Activated T-helper 9 cell treated with anti-CD3 and anti-CD28 coated beads, Interleukin-2, amount 50 U/mL, for 16 hours (primary cell): ENCODE results near the gene PRKAG1.

Experiments
- DNase-seq: peaks from one replicate; pipeline ENCODE4 v3.0.0-alpha.2; 2020; ENCODE audit warnings: low read depth

PRKAG1 gene

GRCh38 chr12:49049566-49050224, 31.1 kb upstream of the PRKAG1 start:
- no peak for DNase-seq

- DNase-seq, result no peak
Measured at GRCh38 chr12:49048953-49049352, 30.4 kb upstream of the PRKAG1 start.

DNA sequence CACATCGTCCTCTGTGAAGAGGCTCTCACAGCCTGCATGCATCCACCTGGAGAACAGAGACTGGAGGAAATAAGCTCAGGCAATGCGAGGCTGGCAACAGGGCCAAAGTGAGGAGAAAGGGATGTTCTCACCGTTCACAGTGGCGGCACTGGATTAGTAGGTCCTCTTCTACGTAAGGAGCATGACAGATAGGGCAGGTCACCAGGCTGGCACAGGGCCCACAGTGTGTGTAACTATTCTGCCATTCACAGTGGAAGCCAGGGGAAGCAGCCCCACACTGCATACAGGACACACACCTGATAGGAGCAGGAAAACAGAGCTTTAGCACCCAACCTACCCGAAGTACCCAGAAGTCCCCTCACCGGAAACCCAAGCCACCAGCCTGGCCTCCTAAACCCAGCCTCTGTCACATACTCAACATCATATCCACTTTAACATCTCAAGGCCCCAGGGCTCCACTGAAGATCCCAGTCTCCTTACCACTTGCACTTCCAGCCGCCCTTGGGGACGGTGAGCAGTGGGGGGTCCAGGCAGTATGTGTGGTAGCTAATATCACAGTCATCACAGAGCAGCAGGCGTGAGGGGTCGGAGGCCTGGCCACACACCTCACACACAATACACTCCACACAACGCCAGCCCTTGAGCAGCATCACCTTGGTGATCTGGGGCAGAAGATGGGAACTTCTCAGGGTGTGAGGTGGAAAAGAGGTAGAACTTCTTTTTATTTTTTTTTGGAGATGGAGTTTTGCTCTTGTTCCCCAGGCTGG, 27.7 kb upstream of the PRKAG1 start:
- no peak for DNase-seq

DNA sequence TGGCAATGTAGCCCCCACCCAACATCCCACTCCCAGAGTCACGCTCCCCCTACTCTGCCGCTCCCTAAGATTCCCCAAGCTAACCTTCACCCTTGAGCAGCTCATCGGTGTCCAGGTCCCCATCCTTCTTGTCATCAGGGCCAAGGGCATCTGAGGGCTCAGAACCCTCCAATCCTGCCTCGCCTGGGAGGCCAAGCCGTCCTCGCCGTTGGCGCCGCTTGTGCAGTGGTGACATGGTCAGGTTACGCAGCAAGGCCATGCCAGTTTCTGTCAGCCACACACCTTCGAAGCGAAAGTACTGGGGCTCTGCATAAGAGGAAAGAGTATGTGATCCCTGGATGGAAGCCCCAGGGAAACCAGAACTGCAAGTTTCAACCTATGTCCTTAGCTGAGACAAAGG, 26.1 kb upstream of the PRKAG1 start:
- DNase-seq, result no peak

DNA sequence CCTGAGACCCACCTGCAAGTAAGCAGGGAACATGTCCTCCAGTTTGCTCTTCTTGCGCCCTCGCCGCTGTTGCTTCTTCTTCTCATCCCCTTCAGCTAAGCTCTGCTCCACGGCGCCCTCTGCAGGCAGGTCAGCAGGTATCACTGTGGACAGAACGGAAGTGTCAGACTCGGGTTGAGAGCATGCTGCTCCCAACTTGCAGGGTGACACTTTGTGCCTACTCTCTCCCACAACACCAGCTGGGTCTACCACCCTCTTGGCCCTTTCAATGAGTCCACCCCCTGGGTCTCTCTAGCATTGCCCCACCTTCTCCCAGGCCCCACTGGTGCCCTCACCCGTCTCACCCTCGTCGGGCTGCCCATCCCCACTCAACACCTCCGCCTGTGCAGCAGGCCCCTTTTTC, 25.3 kb upstream of the PRKAG1 start:
- DNase-seq, result peak; percentile 62

GRCh38 chr12:49043241-49043640, 24.7 kb upstream of the PRKAG1 start:
- DNase-seq, result no peak

- no peak for DNase-seq
Measured at GRCh38 chr12:49041881-49042484, 23.4 kb upstream of the PRKAG1 start.

- no peak for DNase-seq
Measured at GRCh38 chr12:49041036-49041880, 22.7 kb upstream of the PRKAG1 start.

DNA sequence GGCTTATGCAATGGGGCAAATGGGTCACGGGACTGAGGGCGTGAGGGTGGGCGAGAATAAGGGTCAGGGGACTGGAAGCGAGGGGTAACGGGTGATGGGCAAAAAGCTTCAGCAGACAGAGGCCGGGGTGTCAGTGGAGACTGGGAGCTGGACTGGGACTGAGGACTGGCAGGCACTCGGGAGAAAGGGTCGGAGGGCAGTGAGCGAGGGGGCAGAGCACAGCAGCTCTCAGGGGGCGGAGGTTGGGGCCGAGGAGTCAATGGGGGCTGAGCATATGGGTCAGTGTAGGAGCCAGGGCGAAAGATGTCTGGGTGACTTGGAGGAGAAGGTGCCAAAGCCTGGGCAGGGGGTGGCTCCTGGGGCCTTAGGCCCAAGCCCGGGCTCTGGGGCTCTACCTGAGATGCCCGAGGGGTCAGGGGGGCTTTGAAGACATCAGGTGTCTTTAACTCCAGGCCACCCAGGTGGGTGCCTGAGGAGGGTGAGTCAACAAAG, 21.8 kb upstream of the PRKAG1 start:
- DNase-seq, result no peak

DNA sequence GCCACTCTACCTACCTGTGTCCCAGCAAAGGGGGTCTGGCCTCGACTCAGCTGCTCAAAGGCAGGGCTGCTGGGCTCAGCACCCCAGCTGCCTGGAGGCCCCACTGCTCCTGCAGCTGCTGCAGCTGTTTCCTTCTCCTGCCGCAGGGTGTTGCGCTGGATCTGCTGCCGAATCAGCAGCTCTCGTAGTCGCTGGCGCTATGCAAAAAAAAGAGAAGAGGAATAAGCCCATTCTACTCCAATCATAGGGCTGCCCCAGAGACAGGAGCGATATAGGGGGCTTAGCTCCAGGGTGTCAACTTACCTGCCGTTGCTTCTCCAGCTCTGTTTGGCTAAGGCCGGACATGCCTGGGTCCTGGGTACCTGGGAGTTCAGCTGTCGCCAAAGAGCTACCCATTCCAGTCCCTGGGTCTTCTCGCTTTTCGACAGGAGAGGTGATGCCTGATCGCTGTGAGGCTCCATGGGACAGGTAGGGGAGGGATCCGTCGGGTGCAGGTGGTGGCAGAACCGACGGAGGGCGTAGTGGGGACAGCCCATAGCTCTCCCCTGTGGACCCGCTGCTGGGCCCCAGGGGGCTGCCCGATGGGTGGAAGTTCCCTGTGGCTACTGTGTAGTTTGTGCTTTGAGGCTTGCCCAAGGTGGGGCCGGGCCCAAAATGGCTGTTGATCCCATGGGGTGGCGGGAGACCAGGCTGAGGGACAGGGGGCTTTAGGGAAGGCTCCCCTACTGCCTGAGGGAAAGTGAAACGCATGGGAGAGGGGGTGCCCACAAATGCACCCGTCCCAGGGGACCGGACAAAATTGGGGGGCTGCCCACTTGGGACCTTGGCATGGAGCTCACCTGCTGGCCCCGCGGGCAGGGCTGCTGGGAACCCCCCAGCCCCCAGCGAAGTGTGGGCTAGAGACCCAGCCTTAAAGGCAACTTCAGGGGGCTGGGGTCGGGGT, 21.1 kb upstream of the PRKAG1 start:
- DNase-seq, result no peak

DNA sequence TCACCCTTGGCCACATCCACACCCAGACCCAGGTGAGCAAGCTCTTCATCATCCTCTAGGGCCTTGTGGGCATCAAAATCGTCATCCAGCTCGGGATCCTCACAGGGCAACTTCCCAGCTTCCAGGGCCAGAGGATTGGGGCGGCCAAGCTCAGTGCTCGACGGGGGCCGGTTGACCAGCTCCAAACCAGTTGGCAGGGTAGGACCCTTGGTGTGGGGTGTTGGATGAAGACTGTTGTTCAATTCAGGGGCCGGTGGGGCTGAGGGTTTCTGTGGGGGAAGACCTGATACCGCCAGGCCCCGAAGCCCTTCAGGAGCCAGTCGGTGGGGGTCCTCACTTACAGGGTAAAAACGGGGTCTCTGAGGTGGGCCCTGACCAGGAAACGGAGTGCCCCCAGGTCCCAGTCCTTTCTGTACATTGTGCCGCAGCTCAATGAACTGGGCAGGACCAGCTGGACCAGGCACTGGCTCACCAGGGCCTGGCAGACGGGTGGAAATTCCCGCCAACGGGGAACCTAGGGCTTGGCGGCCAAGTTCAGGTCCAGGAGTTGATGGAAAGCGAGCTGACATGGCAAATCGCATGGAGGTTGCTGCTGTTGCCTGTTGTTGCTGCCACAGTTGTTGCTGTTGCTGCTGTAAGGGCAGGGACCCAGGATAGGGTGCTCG, 19.8 kb upstream of the PRKAG1 start:
- DNase-seq, result no peak

DNA sequence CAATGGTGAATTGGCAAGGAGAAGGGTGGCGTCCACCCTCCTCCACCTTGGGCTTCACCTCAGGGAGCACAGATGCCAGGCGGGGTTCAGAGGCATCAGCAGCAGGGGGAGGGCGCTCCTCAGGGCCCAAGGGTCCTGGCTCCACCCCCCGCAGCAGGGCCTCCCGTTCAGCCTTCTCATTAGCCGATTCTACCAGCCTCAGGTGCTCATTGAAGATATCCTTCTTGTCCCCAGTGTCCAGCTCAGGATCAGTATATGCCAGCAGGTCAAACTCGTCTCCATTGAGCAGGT, 19.3 kb upstream of the PRKAG1 start:
- DNase-seq, result no peak

DNA sequence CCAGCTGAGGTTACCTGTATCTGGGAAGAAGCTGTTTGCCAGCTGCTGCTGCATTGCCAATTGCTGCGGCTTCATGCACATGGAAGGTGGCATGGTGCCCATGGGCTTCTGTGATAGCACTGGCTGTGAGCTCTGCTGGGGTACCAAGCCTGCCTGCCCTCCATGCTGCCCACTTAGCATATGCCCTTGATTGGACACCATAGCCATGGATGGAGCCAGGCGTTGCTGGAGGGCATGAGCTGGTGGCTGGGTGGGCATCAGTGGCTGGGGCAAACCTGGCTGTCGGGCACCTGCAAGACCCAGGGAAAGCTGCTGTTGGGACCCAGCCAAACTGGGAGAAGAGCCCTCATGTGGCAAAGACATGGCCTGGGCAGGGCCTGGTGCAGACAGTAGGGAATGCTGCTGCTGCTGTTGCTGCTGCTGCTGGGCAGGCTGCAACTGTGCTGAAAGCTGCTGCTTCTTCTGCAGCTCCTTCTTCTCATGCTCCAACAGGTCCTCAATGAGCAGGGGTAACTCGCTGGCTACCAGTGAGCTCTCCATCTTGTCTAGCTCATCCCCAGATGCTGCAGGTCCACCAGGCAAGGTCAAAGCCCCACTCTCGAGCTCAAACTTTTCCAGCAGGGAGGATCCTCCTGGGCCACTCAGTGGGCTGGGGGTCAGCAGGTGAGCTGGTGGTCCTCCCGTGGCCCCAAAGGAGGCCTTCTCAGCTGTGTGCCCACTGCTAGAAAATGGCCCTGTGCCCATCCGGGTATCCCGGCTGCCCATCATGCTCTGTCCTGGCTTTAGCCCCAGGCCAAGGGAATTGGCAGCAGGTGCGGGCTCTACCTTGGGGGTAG, 18.8 kb upstream of the PRKAG1 start:
- no peak for DNase-seq

GRCh38 chr12:49036029-49036428, 17.5 kb upstream of the PRKAG1 start:
- DNase-seq, result no peak

GRCh38 chr12:49034286-49034622, 15.7 kb upstream of the PRKAG1 start:
- DNase-seq, result no peak

DNA sequence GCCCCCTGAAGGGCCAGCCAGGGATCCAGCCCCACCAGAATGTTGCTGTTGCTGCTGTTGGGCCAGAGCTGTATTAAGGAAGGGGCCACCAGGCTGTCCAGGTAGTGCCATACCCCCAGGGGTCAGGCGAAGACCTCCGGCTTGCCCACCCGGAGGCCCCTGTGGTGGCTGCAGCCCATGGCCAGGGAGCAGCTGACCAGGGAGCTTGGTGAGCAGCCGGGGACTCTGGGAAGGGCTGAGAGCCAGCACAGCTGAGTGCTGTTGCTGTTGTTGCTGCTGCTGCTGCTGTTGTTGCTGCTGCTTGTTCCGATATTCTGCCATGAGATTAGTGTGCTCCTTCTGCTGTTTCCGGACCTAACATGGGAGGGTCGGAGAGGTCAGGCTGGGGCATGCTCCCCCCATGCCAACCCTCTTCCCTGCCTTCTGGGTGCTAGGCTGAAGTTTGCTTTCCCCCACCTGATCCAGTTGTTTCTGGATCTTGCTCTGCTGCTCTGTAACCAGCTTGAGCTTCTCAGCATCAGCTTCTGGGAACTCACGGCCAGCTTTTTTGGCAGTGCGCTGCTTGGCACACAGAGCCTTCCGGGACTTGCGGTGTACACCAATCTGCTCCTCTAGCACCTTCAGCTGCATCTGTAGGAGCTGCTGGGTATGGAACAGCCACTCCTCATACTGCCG, 15.2 kb upstream of the PRKAG1 start:
- no peak for DNase-seq

DNA sequence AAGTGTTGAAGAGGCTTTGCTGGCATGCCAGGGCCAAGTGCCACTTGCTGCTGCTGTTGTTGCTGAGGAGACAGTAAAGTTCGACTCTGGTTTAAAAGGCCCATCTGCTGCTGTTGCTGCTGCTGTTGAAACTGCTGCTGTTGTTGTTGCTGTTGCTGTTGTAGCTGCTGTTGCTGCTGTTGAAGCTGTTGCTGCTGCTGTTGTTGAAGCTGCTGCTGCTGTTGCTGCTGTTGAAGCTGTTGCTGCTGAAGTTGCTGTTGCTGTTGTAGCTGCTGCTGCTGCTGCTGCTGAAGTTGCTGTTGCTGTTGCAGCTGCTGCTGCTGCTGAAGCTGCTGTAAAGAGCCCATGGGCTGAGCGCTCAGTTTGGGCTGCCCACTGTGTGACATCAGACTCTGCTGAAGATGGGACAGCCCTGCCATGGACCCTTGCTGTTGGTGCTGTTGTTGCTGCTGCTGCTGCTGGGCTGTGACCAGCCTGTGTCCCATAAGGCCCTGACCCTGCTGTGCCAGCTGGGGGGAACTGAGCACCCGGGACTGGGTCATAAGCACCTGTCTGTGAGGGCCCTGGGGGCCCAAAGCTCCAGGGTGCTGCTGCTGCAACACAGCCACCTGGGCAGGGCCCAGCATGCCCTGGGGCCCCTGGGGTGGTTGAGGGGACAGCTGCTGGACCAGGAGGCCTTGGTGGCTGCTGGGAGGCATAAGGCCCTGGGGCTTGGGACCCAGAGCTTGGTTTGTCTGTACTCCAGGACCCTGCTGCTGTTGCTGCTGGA, 14.3 kb upstream of the PRKAG1 start:
- DNase-seq, result no peak

- DNase-seq, result no peak
Measured at GRCh38 chr12:49032276-49032675, 13.7 kb upstream of the PRKAG1 start.
